Neuronal stem cell (in vitro differentiated cells): ENCODE measurements around the gene DOCK9.

Experiments
- DNase-seq: peaks from one replicate; pipeline ENCODE4 v3.0.0-alpha.2; 2013; ENCODE audit warnings: low spot score
- H2AFZ ChIP-seq: one replicate; pipeline ENCODE4 v1.6.1; 2013; ENCODE audit warnings: mild to moderate bottlenecking, low read length, inconsistent platforms
- H2AK5ac ChIP-seq: 2 replicates; pipeline ENCODE4 v1.6.1; 2013; ENCODE audit warnings: low read depth, mild to moderate bottlenecking, inconsistent platforms, low read length, moderate library complexity, mixed read lengths
- H2BK120ac ChIP-seq: 2 replicates; pipeline ENCODE4 v1.6.1; 2013; ENCODE audit warnings: low read depth, mild to moderate bottlenecking, inconsistent platforms, low read length, moderate library complexity, mixed read lengths
- H2BK12ac ChIP-seq: one replicate; pipeline ENCODE4 v1.6.1; 2013; ENCODE audit warnings: low read length, inconsistent platforms
- H2BK15ac ChIP-seq: 2 replicates; pipeline ENCODE4 v1.6.1; 2013; ENCODE audit warnings: mild to moderate bottlenecking, low read length, inconsistent platforms, mixed read lengths
- H2BK5ac ChIP-seq: one replicate; pipeline ENCODE4 v1.6.1; 2013; ENCODE audit warnings: inconsistent platforms, mild to moderate bottlenecking, low read length, moderate library complexity
- H3K14ac ChIP-seq: one replicate; pipeline ENCODE4 v1.6.1; 2013; ENCODE audit warnings: low read length, inconsistent platforms
- H3K18ac ChIP-seq: 2 replicates; pipeline ENCODE4 v1.6.1; 2013; ENCODE audit warnings: low read length, inconsistent platforms
- H3K23ac ChIP-seq: 2 replicates; pipeline ENCODE4 v1.6.1; 2013; ENCODE audit warnings: low read depth, mild to moderate bottlenecking, mixed read lengths, low read length, inconsistent platforms; ENCODE audit not compliant: poor library complexity
- H3K27ac ChIP-seq: replicated peaks from 3 replicates; pipeline ENCODE4 v1.5.1; 2013; ENCODE audit warnings: low read length, inconsistent platforms
- H3K27me3 ChIP-seq, 3 experiments: 2 replicates each; pipeline ENCODE4 v1.6.1; 2013; ENCODE audit warnings: low read length in 3 of 3, mild to moderate bottlenecking in 2 of 3, inconsistent platforms in 1 of 3, low read depth in 1 of 3, mixed read lengths in 1 of 3, moderate library complexity in 1 of 3; ENCODE audit not compliant: control insufficient read depth in 3 of 3, insufficient read depth in 3 of 3
- H3K36me3 ChIP-seq, 2 donors: replicated peaks in 1 of 2; 2 replicates each; pipeline ENCODE4 v1.6.1; 2013; ENCODE audit warnings: low read length in 2 of 2; ENCODE audit not compliant: control insufficient read depth in 2 of 2, insufficient read depth in 2 of 2
- H3K4ac ChIP-seq: 2 replicates; pipeline ENCODE4 v1.6.1; 2013; ENCODE audit warnings: inconsistent platforms, mild to moderate bottlenecking, low read length, moderate library complexity
- H3K4me1 ChIP-seq, 2 donors: 1 replicate in 1 of 2; 2 replicates in 1 of 2; pipeline ENCODE4 v1.6.1; 2013; ENCODE audit warnings: low read length in 2 of 2, low read depth in 1 of 2; ENCODE audit not compliant: control insufficient read depth in 2 of 2, insufficient read depth in 1 of 2
- H3K4me2 ChIP-seq: one replicate; pipeline ENCODE4 v1.6.1; 2013; ENCODE audit warnings: mild to moderate bottlenecking, low read length, inconsistent platforms; ENCODE audit not compliant: insufficient read depth, poor library complexity, severe bottlenecking
- H3K4me3 ChIP-seq, 2 donors: 2 replicates each; pipeline ENCODE4 v1.5.1; 2013; ENCODE audit warnings: low read length in 2 of 2, mild to moderate bottlenecking in 2 of 2, inconsistent platforms in 1 of 2, moderate library complexity in 1 of 2
- H3K79me1 ChIP-seq: one replicate; pipeline ENCODE4 v1.6.1; 2013; ENCODE audit warnings: low read depth, mild to moderate bottlenecking, inconsistent platforms, low read length, moderate library complexity
- H3K9ac ChIP-seq: one replicate; pipeline ENCODE4 v1.6.1; 2013; ENCODE audit warnings: mild to moderate bottlenecking, low read depth, low read length, inconsistent platforms; ENCODE audit not compliant: poor library complexity
- H3K9me3 ChIP-seq, 2 donors: replicated peaks in 1 of 2; 2 replicates each; pipeline versions ENCODE3 to v1.6.1; 2013; ENCODE audit warnings: low read length in 2 of 2, mild to moderate bottlenecking in 2 of 2, inconsistent platforms in 1 of 2, low read depth in 1 of 2, mixed read lengths in 1 of 2, moderate library complexity in 1 of 2; ENCODE audit not compliant: control insufficient read depth in 2 of 2, insufficient read depth in 1 of 2
- H4K8ac ChIP-seq: one replicate; pipeline ENCODE4 v1.6.1; 2013; ENCODE audit warnings: low read depth, mild to moderate bottlenecking, inconsistent platforms, low read length, moderate library complexity
- H4K91ac ChIP-seq: one replicate; pipeline ENCODE4 v1.6.1; 2013; ENCODE audit warnings: low read length, low read depth, mild to moderate bottlenecking, inconsistent platforms; ENCODE audit not compliant: poor library complexity
- WGBS, 2 donors: extraction: QIAGEN DNeasy Blood & Tissue Kit; methylation state at CpG; one replicate each; pipeline ENCODE4 v1.1.7; 2013; ENCODE audit warnings: missing lambda C conversion rate in 2 of 2, mixed read lengths in 1 of 2; ENCODE audit not compliant: insufficient read length in 2 of 2, insufficient replicate concordance in 1 of 2; ENCODE audit errors: extremely low coverage in 2 of 2; 5-methylcytosine and 5-hydroxymethylcytosine counted together

The DOCK9 gene

DNA sequence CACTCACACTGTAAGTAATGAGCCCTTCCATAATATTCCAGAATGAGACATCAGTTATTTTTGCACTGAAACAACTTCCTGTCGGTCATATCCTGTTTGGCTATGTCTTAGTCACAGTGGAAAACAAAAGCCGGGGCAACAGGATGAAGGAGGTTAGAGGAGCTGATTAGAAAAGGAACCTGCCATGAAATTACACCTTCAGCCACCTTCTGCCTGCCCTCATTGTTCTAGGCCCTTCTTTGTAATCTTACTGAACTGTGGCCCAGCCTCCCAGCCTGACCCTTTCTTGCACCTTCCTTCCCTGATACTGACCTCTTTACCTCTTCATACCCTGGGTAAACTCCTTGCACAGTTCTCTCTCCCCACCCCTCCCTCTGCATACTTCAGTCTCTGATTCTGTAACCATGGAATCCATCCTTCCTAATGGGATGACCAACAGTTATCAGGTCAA lies 67.3 kb downstream of the DOCK9 start:
- DNase-seq: no peak
- WGBS, 2 donors: no CpG with 5 or more reads among the region's 2 CpGs
- Histone ChIP-seq H3K79me1 (no peaks in the 10 kb centered on the region), H2AFZ (no peak overlapping the region), H3K4me2 (no peak overlapping the region), H3K27me3 (no peaks in the 10 kb centered on the region), H3K18ac (no peak overlapping the region), H2BK5ac (no peak overlapping the region), H4K91ac (no peak overlapping the region), H2BK15ac (no peak overlapping the region), H3K4me1 (peaks cover 6 to 11% of the 10 kb centered on the region in 2 donors), H3K36me3 (no peaks in the 10 kb centered on the region), H2BK120ac (no peak overlapping the region), H3K27ac (no peak overlapping the region), H3K4me3 (no peak overlapping the region), H4K8ac (no peak overlapping the region), H2AK5ac (no peak overlapping the region), H3K9me3 (no peaks in the 10 kb centered on the region), H3K4ac (no peak overlapping the region), H3K23ac (no peak overlapping the region), H2BK12ac (no peak overlapping the region), H3K9ac (no peak overlapping the region), H3K14ac (no peak overlapping the region)

DNA sequence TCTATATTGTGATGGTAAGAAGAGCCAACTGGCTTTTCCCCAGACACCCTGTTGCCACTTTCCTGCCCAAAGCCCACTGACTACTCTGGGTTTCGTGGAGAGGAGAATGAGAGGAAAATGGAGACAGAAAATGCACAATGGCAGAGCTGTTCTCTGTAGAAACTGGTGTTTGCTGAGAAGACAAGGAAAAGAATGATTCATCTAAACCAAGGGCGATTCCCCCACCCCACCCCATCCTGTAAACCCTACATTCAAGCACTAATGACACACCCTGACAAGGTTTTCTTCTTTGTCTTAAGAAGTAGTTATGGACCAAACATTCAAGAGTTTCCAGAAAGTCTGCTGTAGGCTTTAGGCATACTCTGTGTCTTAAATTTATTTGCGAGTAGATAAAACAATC lies 68.8 kb downstream of the DOCK9 start:
- Histone ChIP-seq H2AFZ (no peak overlapping the region), H4K8ac (no peak overlapping the region), H4K91ac (no peak overlapping the region), H3K14ac (no peak overlapping the region), H2BK120ac (no peak overlapping the region), H3K27ac (no peak overlapping the region), H2AK5ac (no peak overlapping the region), H3K9me3 (no peaks in the 10 kb centered on the region), H3K4ac (no peak overlapping the region), H3K4me3 (no peak overlapping the region), H2BK15ac (no peak overlapping the region), H3K79me1 (no peaks in the 10 kb centered on the region), H3K36me3 (no peaks in the 10 kb centered on the region), H3K4me1 (peaks cover 6 to 11% of the 10 kb centered on the region in 2 donors), H3K18ac (no peak overlapping the region), H3K4me2 (no peak overlapping the region), H3K23ac (no peak overlapping the region), H2BK12ac (no peak overlapping the region), H2BK5ac (no peak overlapping the region), H3K27me3 (no peaks in the 10 kb centered on the region), H3K9ac (no peak overlapping the region)
- DNase-seq: no peak
- no CpG with 5 or more reads among the region's 3 CpGs for WGBS, 2 donors

DNA sequence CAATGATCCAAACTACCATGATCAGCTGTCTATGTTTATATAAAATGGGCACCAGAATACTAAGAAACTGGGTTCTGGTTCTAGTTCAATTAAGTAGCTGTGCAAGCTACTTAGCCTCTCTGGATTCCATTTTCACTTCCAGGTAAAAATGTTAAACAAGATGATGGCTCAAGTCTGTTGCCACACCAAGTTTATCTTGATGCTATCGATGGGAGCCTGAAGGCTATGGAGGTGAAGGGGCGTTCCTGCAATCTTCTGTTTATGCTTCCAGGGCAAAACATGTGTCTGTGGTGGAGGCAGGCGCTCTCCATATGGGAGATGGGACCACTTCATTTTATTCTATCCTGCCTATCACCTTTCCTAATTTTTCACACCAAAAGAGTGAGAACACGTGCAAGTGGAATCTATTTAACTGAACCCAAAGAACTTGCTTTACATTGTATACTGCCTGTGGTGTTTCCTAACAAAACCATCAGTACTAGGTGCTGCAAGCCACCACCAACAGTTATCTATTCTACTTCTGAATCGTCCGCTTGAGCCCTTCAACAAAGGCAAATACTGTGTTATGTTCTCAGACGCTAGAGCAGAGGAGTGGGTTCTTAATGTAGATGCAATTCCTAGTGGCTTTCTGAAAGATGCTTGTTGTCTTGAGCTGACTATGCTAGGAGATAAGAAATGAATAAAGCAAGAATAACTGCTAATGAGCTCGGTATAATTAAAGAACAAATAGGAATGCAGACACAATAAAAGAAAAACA lies 70.9 kb downstream of the DOCK9 start:
- Histone ChIP-seq H3K4ac (no peak overlapping the region), H3K14ac (no peak overlapping the region), H3K4me2 (no peak overlapping the region), H3K27ac (no peak overlapping the region), H3K18ac (no peak overlapping the region), H2AK5ac (no peak overlapping the region), H3K27me3 (no peaks in the 10 kb centered on the region), H2BK120ac (no peak overlapping the region), H2BK5ac (no peak overlapping the region), H3K36me3 (no peaks in the 10 kb centered on the region), H2AFZ (no peak overlapping the region), H4K8ac (no peak overlapping the region), H2BK15ac (no peak overlapping the region), H4K91ac (no peak overlapping the region), H3K79me1 (no peaks in the 10 kb centered on the region), H3K4me1 (peaks cover 6 to 11% of the 10 kb centered on the region in 2 donors), H3K9me3 (no peaks in the 10 kb centered on the region), H3K4me3 (no peak overlapping the region), H3K23ac (no peak overlapping the region), H2BK12ac (no peak overlapping the region), H3K9ac (no peak overlapping the region)
- no CpG with 5 or more reads among the region's 8 CpGs for WGBS, 2 donors
- DNase-seq: no peak

DNA sequence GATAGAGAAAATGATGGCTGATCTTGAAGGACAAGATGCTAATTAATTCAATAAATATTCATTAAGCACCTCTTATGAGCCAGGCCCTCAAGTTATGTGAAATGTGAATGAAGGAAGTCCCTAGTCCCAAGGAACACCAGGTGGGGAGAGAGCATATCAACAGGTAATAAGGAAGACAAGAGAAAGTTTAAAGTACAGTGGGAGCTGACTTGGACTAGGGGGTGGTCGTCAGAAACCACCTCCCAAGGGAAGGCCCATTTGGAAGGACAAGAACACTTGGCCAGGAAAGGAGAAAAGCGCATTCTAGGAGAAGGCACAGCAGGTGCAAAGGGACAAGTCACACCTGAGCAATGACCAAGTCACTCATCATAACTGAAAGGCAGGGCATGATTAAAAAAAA lies 72.7 kb downstream of the DOCK9 start:
- Histone ChIP-seq H3K79me1 (no peaks in the 10 kb centered on the region), H2BK120ac (no peak overlapping the region), H3K14ac (no peak overlapping the region), H2BK5ac (no peak overlapping the region), H2AK5ac (no peak overlapping the region), H3K27me3 (no peaks in the 10 kb centered on the region), H2BK15ac (no peak overlapping the region), H3K4me1 (peaks cover 0 to under 1% of the 10 kb centered on the region in 2 donors), H3K4me3 (no peak overlapping the region), H3K23ac (no peak overlapping the region), H3K18ac (no peak overlapping the region), H3K4me2 (no peak overlapping the region), H2AFZ (no peak overlapping the region), H3K9me3 (no peaks in the 10 kb centered on the region), H4K91ac (no peak overlapping the region), H3K9ac (no peak overlapping the region), H3K4ac (no peak overlapping the region), H3K27ac (no peak overlapping the region), H2BK12ac (no peak overlapping the region), H3K36me3 (no peaks in the 10 kb centered on the region), H4K8ac (no peak overlapping the region)
- no peak for DNase-seq
- WGBS, 2 donors: no CpG with 5 or more reads among the region's 2 CpGs
